GM18502 (cell line): Measurements from ENCODE around the gene ISLR.

Experiments used
- ATAC-seq: cut with Tn5 transposase; IDR thresholded peaks from one replicate; pipeline ENCODE4 v1.9.1; 2021; ENCODE audit warnings: mild to moderate bottlenecking; ENCODE audit not compliant: unreplicated experiment, poor library complexity

ISLR gene

GRCh38 chr15:74191798-74192197 is 18.3 kb downstream of the ISLR start:
- ATAC-seq = no peak

GRCh38 chr15:74192751-74193150 is 19.2 kb downstream of the ISLR start:
- ATAC-seq = no peak

GRCh38 chr15:74193299-74193718 is 19.8 kb downstream of the ISLR start:
- no peak for ATAC-seq

DNA sequence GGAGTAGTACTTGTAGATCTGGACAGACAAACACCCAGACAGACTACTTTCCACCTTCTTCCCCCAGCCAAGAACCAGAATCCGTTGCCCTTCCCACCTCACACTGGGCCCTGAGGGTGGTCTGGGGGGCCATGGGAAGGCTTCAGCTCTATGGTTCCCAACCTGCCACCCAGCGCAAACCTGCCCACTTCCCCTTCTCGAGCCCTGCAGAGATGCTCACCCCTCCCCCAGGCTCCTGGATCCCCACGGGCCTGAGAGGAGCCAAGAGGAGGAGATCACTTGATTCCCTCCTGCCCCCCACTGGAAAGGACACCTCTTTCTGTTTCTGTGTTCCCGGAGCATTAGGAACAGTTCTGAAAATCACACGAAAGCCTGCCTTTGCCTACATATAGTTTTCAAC is 20.4 kb downstream of the ISLR start:
- no peak for ATAC-seq

- ATAC-seq = no peak
Measured at GRCh38 chr15:74194572-74195559, 21.4 kb downstream of the ISLR start.

GRCh38 chr15:74196175-74196574 is 22.7 kb downstream of the ISLR start:
- ATAC-seq = no peak

- ATAC-seq = no peak
Measured at GRCh38 chr15:74197176-74197965, 23.9 kb downstream of the ISLR start.

DNA sequence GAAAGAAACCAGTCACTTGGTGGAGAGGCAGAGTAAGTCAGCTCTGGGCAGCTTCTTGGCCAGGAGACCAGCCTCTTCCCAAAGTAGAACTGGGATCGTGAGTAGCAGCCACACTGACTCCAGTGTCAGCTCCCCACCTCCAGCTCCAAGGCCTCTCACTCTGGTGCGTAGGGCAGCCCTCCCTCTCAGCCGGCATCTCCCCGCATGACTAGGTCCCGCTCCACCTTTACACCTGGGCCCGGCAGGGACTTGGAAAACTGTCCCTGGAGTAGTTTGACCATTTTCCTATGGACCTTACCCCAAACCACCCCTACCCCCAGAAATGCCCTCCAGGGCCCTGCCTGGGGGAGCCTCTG is 25.8 kb downstream of the ISLR start:
- ATAC-seq = no peak

- no peak for ATAC-seq
Measured at GRCh38 chr15:74200412-74200815, 26.9 kb downstream of the ISLR start.

DNA sequence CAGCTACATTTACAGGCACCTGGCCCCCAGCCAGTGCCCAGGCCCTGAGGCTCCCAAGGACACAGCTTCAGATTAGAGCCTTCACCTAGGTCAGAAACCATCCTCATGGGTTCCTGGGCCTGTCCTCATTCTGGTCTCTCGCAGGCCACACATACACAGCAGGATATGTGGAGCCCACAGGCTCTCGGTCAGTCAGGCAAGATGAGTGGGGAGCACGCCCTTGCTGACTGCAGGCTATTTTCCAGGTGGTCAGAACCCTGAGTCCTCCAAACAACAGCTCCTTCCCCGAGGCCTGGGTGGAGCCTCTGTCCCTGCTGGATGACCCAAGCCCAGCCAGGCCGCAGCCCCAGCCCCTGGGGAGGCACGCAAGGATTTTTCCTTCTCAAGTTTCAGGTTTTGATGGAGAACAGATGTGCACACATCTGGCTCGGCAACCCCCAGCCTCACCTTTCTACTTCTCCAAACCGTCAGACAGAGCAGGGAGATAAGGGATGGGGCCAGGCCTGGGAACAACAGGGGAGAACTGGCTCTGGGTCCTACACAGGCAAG is 27.4 kb downstream of the ISLR start:
- no peak for ATAC-seq

DNA sequence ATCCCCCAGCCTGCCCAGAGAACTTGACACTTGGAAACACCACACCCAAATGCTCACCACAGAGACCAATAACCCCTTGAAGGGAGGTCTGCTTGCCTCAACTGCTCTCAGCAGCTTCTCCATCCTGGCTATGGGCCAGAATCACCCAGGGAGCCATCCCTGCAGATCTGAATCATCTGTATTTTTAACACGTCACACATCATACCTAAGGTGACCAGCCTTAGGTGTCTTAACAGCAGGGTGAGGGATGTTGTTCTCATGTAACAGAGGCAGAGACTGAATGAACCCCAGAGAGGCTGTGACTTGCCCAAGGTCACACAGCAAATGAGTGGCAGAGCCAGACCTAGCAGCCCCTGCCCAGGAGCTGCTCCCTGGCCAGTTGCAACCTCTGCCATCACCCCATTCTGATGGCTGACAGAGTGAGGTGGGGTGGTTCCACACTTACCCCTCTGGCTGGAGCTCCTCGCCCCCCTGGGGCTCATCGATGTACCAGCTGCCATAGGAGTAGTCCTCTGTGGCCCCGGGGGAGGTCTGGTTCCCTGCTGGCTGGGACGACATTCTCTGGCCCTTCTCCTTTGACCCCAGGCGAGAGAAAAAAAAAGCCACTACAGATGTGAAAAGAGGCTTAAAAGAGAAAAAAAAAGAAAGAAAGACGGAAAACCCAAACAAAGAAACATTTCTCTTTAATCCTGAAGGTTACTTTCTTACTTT is 28.4 kb downstream of the ISLR start:
- ATAC-seq = no peak

GRCh38 chr15:74202452-74203401 is 29.2 kb downstream of the ISLR start, which contains the start of gene STRA6:
Gene STRA6, minus strand, starts transcription at chr15:74202787. Its CDS starts 520 bp downstream, at chr15:74202267.
- ATAC-seq = no peak

GRCh38 chr15:74203914-74204431 is 30.5 kb downstream of the ISLR start:
- no peak for ATAC-seq

DNA sequence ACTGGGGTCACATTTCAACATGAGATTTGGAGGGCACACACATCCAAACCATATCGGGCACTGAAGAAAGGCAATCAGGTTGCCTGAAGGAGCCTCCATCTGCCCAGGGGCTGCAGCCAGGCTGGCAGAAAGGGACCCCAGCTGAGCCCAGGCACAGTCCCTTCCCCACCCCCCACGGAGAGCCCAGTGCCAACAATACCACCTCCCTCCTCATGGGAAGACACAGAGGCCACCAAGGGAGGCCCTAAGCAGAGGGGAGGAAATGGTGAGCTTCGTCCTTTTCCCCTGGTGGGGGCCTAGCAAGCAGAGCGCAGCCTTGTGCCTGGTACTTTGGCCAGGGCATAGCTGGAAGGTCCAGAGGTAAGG is 32.1 kb downstream of the ISLR start:
- ATAC-seq = no peak

DNA sequence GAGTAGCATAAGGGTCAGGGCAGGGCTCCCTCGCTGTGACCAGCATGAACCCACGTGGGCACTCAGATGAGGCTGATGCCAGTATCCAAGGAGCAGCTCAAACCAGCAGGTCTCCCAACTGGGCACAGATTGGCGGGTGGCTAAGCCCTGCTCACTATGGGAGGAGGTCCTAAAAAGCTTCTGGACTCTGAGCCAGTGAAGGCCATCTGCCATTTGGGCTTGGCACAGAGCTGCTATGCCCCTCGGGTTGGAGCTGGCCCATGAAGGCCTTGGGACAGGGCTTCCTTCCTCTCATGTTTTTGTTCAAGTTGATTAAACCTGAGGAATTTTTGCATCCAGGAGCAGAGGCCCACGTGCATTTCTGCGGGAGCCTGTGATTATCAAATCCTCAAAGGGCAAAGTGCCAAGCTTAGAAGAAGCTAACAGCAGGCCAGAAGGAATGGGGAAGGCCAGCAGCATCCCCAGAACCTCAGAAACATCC is 33.3 kb downstream of the ISLR start:
- no peak for ATAC-seq

DNA sequence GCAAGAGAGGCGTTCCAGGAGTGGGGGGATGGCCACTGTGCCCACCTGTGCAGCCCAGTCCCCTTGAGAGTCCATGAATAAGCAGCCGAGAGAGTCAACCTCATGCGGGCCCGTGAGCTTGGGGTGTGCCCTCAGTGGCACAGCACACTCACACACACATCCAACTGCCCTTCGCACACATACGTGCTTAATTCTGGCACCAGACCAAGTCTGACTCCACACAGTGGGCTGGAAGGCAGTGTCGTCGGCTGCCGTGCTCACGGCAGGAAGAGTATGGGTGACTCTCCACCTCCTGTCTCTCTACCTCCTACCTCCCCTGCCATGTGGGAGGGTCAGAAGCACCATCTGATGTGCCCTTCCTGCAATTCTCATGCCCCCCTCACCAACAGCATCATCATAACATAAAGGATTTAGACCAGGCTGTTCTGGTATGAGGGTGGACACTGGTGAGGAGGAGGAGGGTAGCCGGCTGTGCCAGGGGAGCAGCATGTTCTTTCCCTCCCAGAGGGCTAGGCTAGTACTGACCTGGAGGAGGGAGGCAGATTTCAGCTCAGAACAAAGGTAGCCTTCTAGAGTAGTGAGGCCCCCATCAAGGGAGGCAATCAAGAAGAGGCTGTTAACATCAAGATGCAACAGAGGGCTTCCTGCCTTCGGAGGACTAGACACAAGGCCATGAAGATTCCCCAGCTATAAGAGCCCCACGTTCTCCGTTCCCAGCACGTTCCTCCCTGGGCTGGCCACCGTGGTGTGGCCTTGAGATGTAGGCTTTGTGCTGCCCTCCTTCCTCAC is 34.3 kb downstream of the ISLR start:
- no peak for ATAC-seq

GRCh38 chr15:74208496-74208895 is 35.0 kb downstream of the ISLR start:
- no peak for ATAC-seq

- ATAC-seq = no peak
Measured at GRCh38 chr15:74208901-74209559, 35.5 kb downstream of the ISLR start.
